HTR-8/SVneo (cell line): Measurements from ENCODE around the gene ODF2L.
"Not testable (repeated sequence)": the region's sequence is repeated elsewhere in the genome, so short reads cannot be mapped to it uniquely, and the experiment has no call there.

Source experiments
- DNase-seq: peaks from one replicate; pipeline ENCODE4 v3.0.0; 2011; ENCODE audit warnings: low spot score, mixed read lengths; ENCODE audit not compliant: insufficient read length
- FAIRE-seq: peaks from 2 replicates; lab custom pipeline; 2011; peaks lifted over from hg19 to GRCh38; lab: Jason Lieb, UNC

The ODF2L gene

DNA sequence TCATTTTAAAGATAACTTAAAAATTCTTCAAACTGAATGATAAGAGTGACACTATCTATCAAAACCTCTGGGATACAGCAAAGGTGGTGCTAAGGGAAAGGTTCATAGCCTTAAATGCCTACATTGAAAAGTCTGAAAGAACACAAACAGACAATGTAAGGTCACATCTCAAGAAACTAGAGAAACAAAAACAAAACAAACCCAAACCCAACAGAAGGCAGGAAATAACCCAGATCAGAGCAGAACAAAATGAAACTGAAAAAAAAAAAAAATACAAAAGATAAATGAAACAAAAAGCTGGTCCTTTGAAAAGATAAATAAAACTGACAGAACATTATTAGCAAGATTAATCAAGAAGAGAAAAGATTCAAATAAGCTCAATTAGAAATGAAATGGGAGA, 6.8 kb downstream of the ODF2L start:
- FAIRE-seq (no peak), DNase-seq (no peak)

- no peak for FAIRE-seq
- no peak for DNase-seq
Measured at GRCh38 chr1:86388777-86389176, 7.3 kb downstream of the ODF2L start.

- no peak for DNase-seq
- FAIRE-seq, result no peak
Measured at GRCh38 chr1:86387916-86388627, 8.1 kb downstream of the ODF2L start.

DNA sequence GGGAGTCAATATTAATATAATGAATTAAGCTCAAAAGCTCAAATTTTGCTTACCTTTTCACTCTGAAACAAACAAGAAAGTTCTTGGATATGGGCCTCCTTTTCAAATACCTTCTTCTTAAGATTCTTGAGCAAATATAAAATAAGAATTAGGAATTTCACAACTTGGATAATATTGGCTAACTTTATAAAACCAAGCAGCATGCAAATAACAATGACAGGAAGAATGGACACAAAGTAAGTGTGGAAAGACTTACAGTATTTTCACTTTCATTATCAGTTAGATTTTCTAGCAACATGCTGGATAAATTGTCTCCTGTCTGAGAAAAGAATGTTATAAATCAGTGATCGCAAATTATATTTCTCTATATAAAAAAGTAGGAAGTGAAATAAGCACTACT, 13.2 kb downstream of the ODF2L start:
- FAIRE-seq, result no peak
- no peak for DNase-seq

GRCh38 chr1:86381223-86381622, 14.9 kb downstream of the ODF2L start:
- FAIRE-seq (no peak), DNase-seq (no peak)

GRCh38 chr1:86380257-86380861, 15.8 kb downstream of the ODF2L start:
- FAIRE-seq (no peak), DNase-seq (peak; percentile 30)

DNA sequence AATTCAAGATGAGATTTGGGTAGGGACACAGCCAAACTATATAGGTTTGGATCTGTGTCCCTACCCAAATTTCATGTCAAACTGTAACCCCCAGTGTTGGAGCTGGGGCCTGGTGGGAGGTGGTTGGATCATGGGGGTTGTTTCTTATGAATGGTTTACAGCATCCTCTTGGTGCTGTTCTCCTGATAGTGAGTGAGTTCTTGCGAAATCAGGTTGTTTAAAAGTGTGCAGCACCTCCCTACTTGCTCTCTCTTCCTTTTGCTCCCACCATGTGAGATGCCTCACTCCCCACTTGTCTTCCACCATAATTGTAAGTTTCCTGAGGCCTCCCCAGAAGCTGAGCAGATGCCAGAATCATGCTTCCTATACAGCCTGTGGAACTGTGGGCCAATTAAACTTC, 17.3 kb downstream of the ODF2L start:
- FAIRE-seq (no peak), DNase-seq (no peak)

DNA sequence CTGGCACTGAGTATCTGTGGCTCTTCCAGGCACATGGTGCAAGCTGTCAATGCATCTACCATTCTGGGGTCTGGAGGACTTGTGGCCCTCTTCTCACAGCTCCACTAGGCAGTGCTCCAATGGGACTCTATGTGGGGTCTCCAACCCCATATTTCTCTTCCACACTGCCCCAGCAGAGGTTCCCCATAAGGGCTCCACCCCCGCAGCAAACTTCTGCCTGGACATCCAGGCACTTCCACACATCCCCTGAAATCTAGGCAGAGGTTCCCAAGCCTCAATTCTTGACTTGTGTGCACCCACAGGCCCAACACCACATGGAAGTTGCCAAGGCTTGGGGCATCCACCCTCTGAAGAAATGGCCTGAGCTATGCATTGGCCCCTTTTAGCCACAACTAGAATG, 18.8 kb downstream of the ODF2L start:
- FAIRE-seq (no peak), DNase-seq (no peak)

GRCh38 chr1:86375688-86376087, 20.4 kb downstream of the ODF2L start:
- FAIRE-seq (no peak), DNase-seq (no peak)

GRCh38 chr1:86370601-86371022, 25.5 kb downstream of the ODF2L start:
- no peak for DNase-seq
- FAIRE-seq, result no peak

- DNase-seq, result no peak
Measured at GRCh38 chr1:86365896-86366295, 30.2 kb downstream of the ODF2L start.

GRCh38 chr1:86362807-86363206, 33.3 kb downstream of the ODF2L start:
- FAIRE-seq, result no peak

More at GRCh38 chr1:86365896-86366295, 30.2 kb downstream of the ODF2L start:
- FAIRE-seq, result no peak

GRCh38 chr1:86357796-86358195, 38.3 kb downstream of the ODF2L start:
- DNase-seq (no peak), FAIRE-seq (no peak)

More at GRCh38 chr1:86362807-86363206, 33.3 kb downstream of the ODF2L start:
- DNase-seq, result no peak

- no peak for FAIRE-seq
- no peak for DNase-seq
Measured at GRCh38 chr1:86356247-86356646, 39.9 kb downstream of the ODF2L start.

GRCh38 chr1:86352086-86352485, 44.0 kb downstream of the ODF2L start:
- DNase-seq (no peak), FAIRE-seq (no peak)

- DNase-seq, FAIRE-seq: not testable (repeated sequence)
Measured at GRCh38 chr1:86350230-86350629, 45.9 kb downstream of the ODF2L start.

GRCh38 chr1:86346388-86346787, 49.7 kb downstream of the ODF2L start:
- no peak for FAIRE-seq
- no peak for DNase-seq

- no peak for FAIRE-seq
- DNase-seq, result no peak
Measured at GRCh38 chr1:86345042-86345441, 51.1 kb downstream of the ODF2L start.

GRCh38 chr1:86339906-86340305, 56.2 kb downstream of the ODF2L start:
- DNase-seq (no peak), FAIRE-seq (no peak)

DNA sequence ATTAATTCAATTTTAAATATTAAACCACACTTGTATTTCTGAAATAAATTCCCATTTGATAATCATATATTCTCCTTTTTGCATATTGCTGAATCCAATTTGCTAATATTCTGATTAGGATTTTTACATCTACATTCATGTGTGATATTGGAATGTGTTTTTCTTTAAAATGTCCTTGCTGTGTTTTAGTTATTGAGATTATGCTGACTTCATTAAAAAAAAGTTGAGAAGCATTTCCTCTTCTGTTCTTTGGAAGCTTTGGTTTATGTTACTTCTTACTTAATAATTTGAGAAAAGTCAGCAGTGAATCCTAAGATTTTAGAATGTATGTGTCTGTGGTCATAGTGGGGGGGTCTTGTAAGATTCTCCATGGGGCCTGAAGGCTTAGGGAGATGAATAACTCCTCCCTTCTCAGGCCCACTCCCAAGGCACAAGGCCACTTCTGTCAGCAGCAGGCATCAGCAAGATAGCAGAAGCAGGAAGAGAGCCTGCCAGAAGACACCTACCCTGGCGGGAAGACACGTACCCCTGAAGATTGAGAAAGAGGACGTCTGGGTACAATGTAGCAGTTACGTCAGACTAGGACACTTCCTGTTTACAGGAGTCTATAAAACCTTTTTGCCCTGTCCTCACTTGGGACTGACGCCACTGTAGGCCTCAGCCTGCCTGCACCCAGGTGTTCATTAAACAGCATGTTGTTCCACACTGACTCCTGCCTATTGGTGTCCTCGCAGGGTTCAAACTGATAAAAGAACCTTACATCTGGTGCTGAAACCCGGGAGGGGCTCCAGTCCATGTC, 56.9 kb downstream of the ODF2L start:
- no peak for DNase-seq
- FAIRE-seq, result no peak

DNA sequence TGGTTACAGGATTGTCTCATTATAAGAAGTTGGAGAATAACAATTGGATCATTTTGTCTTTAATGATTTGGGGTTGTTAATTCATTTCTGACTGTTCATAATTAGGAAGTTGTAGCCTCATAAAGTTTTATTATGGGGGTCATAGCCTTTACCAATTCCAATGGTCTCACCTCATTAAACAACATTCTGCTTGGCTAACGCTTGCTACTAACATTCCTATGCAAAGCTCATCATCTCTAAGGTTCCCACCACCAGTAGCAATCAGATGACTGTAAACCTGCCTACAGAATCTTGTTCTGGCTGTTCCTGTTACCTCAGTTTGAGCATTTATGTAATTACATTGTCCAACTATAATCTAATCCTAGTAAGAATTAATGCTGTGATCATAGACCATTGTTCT, 60.2 kb downstream of the ODF2L start:
- no peak for DNase-seq
- no peak for FAIRE-seq
